HEK293 (cell line): ENCODE measurements around the gene EYS.
A peak's percentile ranks its signal among the peaks of the same experiment; 100 is the strongest.

Experiments
- CTCF ChIA-PET: fragments of 350-600 bp; formaldehyde crosslinking; extraction: SDS; loops from one replicate; lab custom pipeline; 2021; ENCODE audit warnings: antibody characterized with exemption; lab: Yijun Ruan, JAX
- POLR2A ChIA-PET: fragments of 300-600 bp; formaldehyde crosslinking; extraction: SDS; loops from one replicate; lab custom pipeline; 2020; ENCODE audit warnings: antibody characterized with exemption, inconsistent platforms; lab: Yijun Ruan, JAX
- H3K27ac ChIP-seq: fragments of 200-500 bp; sonication (Bioruptor generic); 2 replicates; pipeline ENCODE4 v1.5.1; 2014; ENCODE audit warnings: low read depth, low read length, control low read depth, inconsistent platforms; ENCODE audit errors: extremely low read depth
- H3K36me3 ChIP-seq, 2 experiments: fragments of 200-500 bp in 1 of 2; sonication (Bioruptor generic) in 1 of 2; 1 replicate in 1 of 2; 2 replicates in 1 of 2; pipeline ENCODE4 v1.5.1; 2014 to 2017; ENCODE audit warnings: inconsistent platforms in 2 of 2, low read length in 2 of 2; ENCODE audit not compliant: control insufficient read depth in 2 of 2, insufficient read depth in 1 of 2
- H3K4me1 ChIP-seq: fragments of 200-500 bp; sonication (Bioruptor generic); 2 replicates; pipeline ENCODE4 v1.5.1; 2014; ENCODE audit warnings: mild to moderate bottlenecking, low read length, inconsistent platforms; ENCODE audit not compliant: control insufficient read depth, insufficient read depth
- H3K4me3 ChIP-seq: 2 replicates; pipeline ENCODE4 v1.5.1; 2011; ENCODE audit warnings: low read depth, mild to moderate bottlenecking, control low read depth, low read length, moderate library complexity
- H3K9me3 ChIP-seq: fragments of 200-500 bp; sonication (Bioruptor generic); 2 replicates; pipeline ENCODE4 v1.5.1; 2014; ENCODE audit warnings: low read depth, low read length, inconsistent platforms; ENCODE audit not compliant: control insufficient read depth, insufficient read depth
- GLIS1 ChIP-seq: fragments of 450-650 bp; formaldehyde crosslinking; IDR thresholded peaks from 2 replicates; pipeline ENCODE4 v1.5.1; 2016; ENCODE audit warnings: missing biosample characterization, missing genetic modification characterization
- SETDB1 ChIP-seq: IDR thresholded peaks from one replicate; pipeline ENCODE4 v1.6.1; 2017; ENCODE audit warnings: mild to moderate bottlenecking, low read length, moderate library complexity, mixed read lengths; ENCODE audit not compliant: insufficient read length
- SP7 ChIP-seq: fragments of 450-650 bp; formaldehyde crosslinking; IDR thresholded peaks from 2 replicates; pipeline ENCODE4 v1.5.1; 2016; ENCODE audit warnings: missing biosample characterization, missing genetic modification characterization
- TRIM28 ChIP-seq: IDR thresholded peaks from 2 replicates; pipeline ENCODE4 v1.6.1; 2011; ENCODE audit warnings: low read length, control low read depth, borderline replicate concordance
- ZBTB1 ChIP-seq: fragments of 450-650 bp; formaldehyde crosslinking; IDR thresholded peaks from 2 replicates; pipeline ENCODE4 v1.5.1; 2016; ENCODE audit warnings: missing biosample characterization, missing genetic modification characterization
- ZNF114 ChIP-seq: fragments of 450-650 bp; formaldehyde crosslinking; IDR thresholded peaks from 2 replicates; pipeline ENCODE4 v1.5.0; 2017; ENCODE audit warnings: missing biosample characterization, missing genetic modification characterization
- ZNF169 ChIP-seq: fragments of 450-650 bp; formaldehyde crosslinking; IDR thresholded peaks from 2 replicates; pipeline ENCODE4 v1.5.1; 2016; ENCODE audit warnings: missing biosample characterization, missing genetic modification characterization
- ZNF274 ChIP-seq, 2 experiments: fragments of 200-500 bp in 1 of 2; fragments of 450-650 bp in 1 of 2; sonication (Bioruptor generic) in 1 of 2; formaldehyde crosslinking in 1 of 2; IDR thresholded peaks; 2 replicates each; pipeline versions ENCODE4 v1.5.1 to v1.6.1; 2014 to 2016; ENCODE audit warnings: borderline replicate concordance in 1 of 2, inconsistent platforms in 1 of 2, low read length in 1 of 2, missing biosample characterization in 1 of 2, missing genetic modification characterization in 1 of 2
- ZNF324 ChIP-seq: fragments of 450-650 bp; formaldehyde crosslinking; IDR thresholded peaks from 2 replicates; pipeline ENCODE4 v1.5.1; 2016; ENCODE audit warnings: missing biosample characterization, missing genetic modification characterization
- ZNF426 ChIP-seq: fragments of 450-650 bp; formaldehyde crosslinking; IDR thresholded peaks from 2 replicates; pipeline ENCODE4 v1.5.1; 2017; ENCODE audit warnings: missing biosample characterization, missing genetic modification characterization, mild to moderate bottlenecking, inconsistent platforms, moderate library complexity
- ZNF514 ChIP-seq: fragments of 450-650 bp; formaldehyde crosslinking; IDR thresholded peaks from 2 replicates; pipeline ENCODE4 v1.5.1; 2016; ENCODE audit warnings: missing biosample characterization, missing genetic modification characterization
- ZNF558 ChIP-seq: fragments of 450-650 bp; formaldehyde crosslinking; IDR thresholded peaks from 2 replicates; pipeline ENCODE4 v1.5.1; 2016; ENCODE audit warnings: missing biosample characterization, missing genetic modification characterization
- ZNF658 ChIP-seq: fragments of 450-650 bp; formaldehyde crosslinking; IDR thresholded peaks from 2 replicates; pipeline ENCODE4; 2016; ENCODE audit warnings: missing biosample characterization, missing genetic modification characterization
- ZNF701 ChIP-seq: fragments of 450-650 bp; formaldehyde crosslinking; IDR thresholded peaks from 2 replicates; pipeline ENCODE4 v1.5.1; 2016; ENCODE audit warnings: missing biosample characterization, missing genetic modification characterization
- TF ChIP-seq, protein P1 (sequence below): fragments of 450-650 bp; IDR thresholded peaks from 2 replicates; pipeline ENCODE4 v1.5.1; 2018; ENCODE audit warnings: missing biosample characterization, missing genetic modification characterization
- TF ChIP-seq, protein P2 (sequence below): fragments of 450-650 bp; formaldehyde crosslinking; IDR thresholded peaks from 2 replicates; pipeline ENCODE4 v1.5.1; 2016; ENCODE audit warnings: missing biosample characterization, missing genetic modification characterization
- TF ChIP-seq, protein P3 (sequence below): fragments of 450-650 bp; formaldehyde crosslinking; IDR thresholded peaks from 2 replicates; pipeline ENCODE4 v1.5.1; 2016; ENCODE audit warnings: missing biosample characterization, missing genetic modification characterization
- TF ChIP-seq, protein P4 (sequence below): fragments of 450-650 bp; formaldehyde crosslinking; IDR thresholded peaks from 2 replicates; pipeline ENCODE4 v1.5.1; 2016; ENCODE audit warnings: missing biosample characterization, missing genetic modification characterization
- TF ChIP-seq, protein P5 (sequence below): fragments of 450-650 bp; formaldehyde crosslinking; IDR thresholded peaks from 2 replicates; pipeline ENCODE4 v1.5.1; 2017; ENCODE audit warnings: missing biosample characterization, missing genetic modification characterization
- TF ChIP-seq, protein P6 (sequence below): fragments of 450-650 bp; formaldehyde crosslinking; IDR thresholded peaks from 2 replicates; pipeline ENCODE4 v1.5.1; 2016; ENCODE audit warnings: missing biosample characterization, missing genetic modification characterization, low read depth
- TF ChIP-seq, protein P7 (sequence below): fragments of 450-650 bp; formaldehyde crosslinking; IDR thresholded peaks from 2 replicates; pipeline ENCODE4 v1.5.1; 2016; ENCODE audit warnings: missing biosample characterization, missing genetic modification characterization

The EYS gene

DNA sequence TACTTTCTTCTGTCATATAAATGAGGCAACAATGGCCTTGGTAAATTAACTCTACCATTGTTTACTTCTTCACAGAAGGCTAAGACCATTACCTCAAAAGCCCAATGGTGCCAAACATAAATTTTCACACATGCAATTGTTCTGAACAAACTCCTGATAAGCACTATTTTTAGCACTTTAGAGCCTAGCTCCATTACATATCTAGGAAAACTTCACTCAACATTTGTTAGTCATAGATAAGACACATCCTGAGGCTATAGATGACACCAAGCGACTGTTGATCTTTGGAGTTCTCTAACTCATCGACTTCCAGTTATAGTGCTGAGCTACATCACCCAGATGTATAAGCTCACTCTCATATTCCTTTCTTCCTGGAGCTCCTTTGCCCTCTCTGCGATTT, 245.9 kb downstream of the EYS start:
- Histone ChIP-seq H3K4me1 (no peaks in the 10 kb centered on the region), H3K27ac (no peak overlapping the region), H3K36me3 (no peaks in the 10 kb centered on the region), H3K9me3 (no peaks in the 10 kb centered on the region), H3K4me3 (no peak overlapping the region)
- ChIA-PET CTCF (no interaction called here), POLR2A (no interaction called here)
- TF ChIP-seq SETDB1 = no peak
- no peak for TF ChIP-seq ZNF114 (tag by site-specific recombination)
- TF ChIP-seq, protein P1, sequence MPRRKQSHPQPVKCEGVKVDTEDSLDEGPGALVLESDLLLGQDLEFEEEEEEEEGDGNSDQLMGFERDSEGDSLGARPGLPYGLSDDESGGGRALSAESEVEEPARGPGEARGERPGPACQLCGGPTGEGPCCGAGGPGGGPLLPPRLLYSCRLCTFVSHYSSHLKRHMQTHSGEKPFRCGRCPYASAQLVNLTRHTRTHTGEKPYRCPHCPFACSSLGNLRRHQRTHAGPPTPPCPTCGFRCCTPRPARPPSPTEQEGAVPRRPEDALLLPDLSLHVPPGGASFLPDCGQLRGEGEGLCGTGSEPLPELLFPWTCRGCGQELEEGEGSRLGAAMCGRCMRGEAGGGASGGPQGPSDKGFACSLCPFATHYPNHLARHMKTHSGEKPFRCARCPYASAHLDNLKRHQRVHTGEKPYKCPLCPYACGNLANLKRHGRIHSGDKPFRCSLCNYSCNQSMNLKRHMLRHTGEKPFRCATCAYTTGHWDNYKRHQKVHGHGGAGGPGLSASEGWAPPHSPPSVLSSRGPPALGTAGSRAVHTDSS (tag by site-specific recombination) = no peak
- TF ChIP-seq TRIM28 = peak; percentile 49; the same call in 1 of the 2 replicates

DNA sequence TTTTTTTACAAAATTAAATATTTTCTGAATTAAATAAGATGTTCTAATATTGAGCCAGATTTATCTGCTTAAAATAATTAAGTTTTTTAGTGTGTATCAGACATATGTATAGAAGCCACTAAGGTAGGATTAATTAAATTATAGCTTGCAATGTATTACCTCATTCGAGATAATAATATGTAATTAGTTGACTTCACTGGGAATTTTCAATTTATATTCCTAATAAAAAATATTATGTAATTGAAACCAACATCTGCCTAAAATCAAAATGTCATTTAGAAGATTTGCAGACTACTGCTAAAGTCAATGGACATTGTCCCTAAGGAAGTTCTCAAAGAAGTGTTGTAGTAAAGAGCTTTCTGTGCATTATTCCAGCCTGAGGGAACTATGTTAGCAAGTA, 254.7 kb downstream of the EYS start:
- H3K9me3 ChIP-seq = no peaks in the 10 kb centered on the region
- POLR2A ChIA-PET = no interaction called here
- no peak for TF ChIP-seq ZNF558
- TF ChIP-seq, protein P2, sequence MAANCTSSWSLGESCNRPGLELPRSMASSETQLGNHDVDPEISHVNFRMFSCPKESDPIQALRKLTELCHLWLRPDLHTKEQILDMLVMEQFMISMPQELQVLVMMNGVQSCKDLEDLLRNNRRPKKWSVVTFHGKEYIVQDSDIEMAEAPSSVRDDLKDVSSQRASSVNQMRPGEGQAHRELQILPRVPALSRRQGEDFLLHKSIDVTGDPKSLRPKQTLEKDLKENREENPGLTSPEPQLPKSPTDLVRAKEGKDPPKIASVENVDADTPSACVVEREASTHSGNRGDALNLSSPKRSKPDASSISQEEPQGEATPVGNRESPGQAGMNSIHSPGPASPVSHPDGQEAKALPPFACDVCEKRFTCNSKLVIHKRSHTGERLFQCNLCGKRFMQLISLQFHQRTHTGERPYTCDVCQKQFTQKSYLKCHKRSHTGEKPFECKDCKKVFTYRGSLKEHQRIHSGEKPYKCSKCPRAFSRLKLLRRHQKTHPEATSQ = no peak
- TF ChIP-seq ZBTB1 (tag by site-specific recombination) = no peak
- TF ChIP-seq ZNF169 = no peak
- TF ChIP-seq, protein P3, sequence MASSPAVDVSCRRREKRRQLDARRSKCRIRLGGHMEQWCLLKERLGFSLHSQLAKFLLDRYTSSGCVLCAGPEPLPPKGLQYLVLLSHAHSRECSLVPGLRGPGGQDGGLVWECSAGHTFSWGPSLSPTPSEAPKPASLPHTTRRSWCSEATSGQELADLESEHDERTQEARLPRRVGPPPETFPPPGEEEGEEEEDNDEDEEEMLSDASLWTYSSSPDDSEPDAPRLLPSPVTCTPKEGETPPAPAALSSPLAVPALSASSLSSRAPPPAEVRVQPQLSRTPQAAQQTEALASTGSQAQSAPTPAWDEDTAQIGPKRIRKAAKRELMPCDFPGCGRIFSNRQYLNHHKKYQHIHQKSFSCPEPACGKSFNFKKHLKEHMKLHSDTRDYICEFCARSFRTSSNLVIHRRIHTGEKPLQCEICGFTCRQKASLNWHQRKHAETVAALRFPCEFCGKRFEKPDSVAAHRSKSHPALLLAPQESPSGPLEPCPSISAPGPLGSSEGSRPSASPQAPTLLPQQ = no peak
- TF ChIP-seq, protein P4, sequence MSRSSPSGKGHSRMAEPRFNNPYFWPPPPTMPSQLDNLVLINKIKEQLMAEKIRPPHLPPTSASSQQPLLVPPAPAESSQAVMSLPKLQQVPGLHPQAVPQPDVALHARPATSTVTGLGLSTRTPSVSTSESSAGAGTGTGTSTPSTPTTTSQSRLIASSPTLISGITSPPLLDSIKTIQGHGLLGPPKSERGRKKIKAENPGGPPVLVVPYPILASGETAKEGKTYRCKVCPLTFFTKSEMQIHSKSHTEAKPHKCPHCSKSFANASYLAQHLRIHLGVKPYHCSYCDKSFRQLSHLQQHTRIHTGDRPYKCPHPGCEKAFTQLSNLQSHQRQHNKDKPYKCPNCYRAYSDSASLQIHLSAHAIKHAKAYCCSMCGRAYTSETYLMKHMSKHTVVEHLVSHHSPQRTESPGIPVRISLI = no peak
- TF ChIP-seq, all 188 proteins: peak for 0
- no peaks in the 10 kb centered on the region for H3K36me3 ChIP-seq
- CTCF ChIA-PET = no interaction called here
- H3K27ac ChIP-seq = no peak overlapping the region
- no peaks in the 10 kb centered on the region for H3K4me1 ChIP-seq
- no peak overlapping the region for H3K4me3 ChIP-seq

DNA sequence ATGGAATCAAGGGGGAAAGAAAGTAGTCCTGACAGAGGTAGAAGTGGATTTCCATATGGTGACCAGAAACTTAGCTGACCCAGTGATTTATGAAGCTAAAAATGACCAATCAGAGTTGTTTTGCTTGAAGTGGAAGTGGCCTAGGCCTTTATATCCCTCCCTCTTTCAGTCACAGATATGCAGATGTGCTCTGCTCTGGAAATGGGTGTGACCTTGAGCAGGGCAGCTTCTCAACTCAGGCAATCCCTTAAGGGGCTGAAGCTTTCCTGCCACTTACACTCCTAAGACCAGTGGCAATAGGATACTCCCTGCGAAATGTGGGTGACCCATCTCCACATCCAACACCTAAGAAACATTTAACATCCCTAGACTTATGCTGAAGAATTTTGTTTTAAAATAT, 256.6 kb downstream of the EYS start:
- CTCF ChIA-PET = no interaction called here
- Histone ChIP-seq H3K4me1 (no peaks in the 10 kb centered on the region), H3K4me3 (no peak overlapping the region), H3K9me3 (no peaks in the 10 kb centered on the region), H3K27ac (no peak overlapping the region), H3K36me3 (no peaks in the 10 kb centered on the region)
- POLR2A ChIA-PET = no interaction called here
- TF ChIP-seq, protein P5, sequence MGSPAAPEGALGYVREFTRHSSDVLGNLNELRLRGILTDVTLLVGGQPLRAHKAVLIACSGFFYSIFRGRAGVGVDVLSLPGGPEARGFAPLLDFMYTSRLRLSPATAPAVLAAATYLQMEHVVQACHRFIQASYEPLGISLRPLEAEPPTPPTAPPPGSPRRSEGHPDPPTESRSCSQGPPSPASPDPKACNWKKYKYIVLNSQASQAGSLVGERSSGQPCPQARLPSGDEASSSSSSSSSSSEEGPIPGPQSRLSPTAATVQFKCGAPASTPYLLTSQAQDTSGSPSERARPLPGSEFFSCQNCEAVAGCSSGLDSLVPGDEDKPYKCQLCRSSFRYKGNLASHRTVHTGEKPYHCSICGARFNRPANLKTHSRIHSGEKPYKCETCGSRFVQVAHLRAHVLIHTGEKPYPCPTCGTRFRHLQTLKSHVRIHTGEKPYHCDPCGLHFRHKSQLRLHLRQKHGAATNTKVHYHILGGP (tag by site-specific recombination) = no peak
- TF ChIP-seq GLIS1 (tag by site-specific recombination) (no peak), ZNF274 (IDR thresholded peaks at IDR 0.05; ENCODE audit: low read length) (no peak), ZNF274 (tag by site-specific recombination; IDR thresholded peaks at IDR 0.05; ENCODE audit: borderline replicate concordance) (no peak), ZNF426 (no peak), SP7 (tag by site-specific recombination) (no peak), ZNF324 (tag by site-specific recombination) (no peak), ZNF701 (tag by site-specific recombination) (no peak), ZNF514 (tag by site-specific recombination) (no peak), ZNF658 (no peak)
- TF ChIP-seq, protein P6, sequence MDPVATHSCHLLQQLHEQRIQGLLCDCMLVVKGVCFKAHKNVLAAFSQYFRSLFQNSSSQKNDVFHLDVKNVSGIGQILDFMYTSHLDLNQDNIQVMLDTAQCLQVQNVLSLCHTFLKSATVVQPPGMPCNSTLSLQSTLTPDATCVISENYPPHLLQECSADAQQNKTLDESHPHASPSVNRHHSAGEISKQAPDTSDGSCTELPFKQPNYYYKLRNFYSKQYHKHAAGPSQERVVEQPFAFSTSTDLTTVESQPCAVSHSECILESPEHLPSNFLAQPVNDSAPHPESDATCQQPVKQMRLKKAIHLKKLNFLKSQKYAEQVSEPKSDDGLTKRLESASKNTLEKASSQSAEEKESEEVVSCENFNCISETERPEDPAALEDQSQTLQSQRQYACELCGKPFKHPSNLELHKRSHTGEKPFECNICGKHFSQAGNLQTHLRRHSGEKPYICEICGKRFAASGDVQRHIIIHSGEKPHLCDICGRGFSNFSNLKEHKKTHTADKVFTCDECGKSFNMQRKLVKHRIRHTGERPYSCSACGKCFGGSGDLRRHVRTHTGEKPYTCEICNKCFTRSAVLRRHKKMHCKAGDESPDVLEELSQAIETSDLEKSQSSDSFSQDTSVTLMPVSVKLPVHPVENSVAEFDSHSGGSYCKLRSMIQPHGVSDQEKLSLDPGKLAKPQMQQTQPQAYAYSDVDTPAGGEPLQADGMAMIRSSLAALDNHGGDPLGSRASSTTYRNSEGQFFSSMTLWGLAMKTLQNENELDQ (tag by site-specific recombination) = no peak
- TF ChIP-seq, protein P7, sequence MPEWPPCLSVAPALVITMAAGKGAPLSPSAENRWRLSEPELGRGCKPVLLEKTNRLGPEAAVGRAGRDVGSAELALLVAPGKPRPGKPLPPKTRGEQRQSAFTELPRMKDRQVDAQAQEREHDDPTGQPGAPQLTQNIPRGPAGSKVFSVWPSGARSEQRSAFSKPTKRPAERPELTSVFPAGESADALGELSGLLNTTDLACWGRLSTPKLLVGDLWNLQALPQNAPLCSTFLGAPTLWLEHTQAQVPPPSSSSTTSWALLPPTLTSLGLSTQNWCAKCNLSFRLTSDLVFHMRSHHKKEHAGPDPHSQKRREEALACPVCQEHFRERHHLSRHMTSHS (tag by site-specific recombination) = no peak
- TF ChIP-seq, protein P2 = no peak
